ENCODE results near the gene SLC34A3. TPM values are rescaled to one million over a fixed set of nuclear protein-coding genes. Genes with fewer than 3 reads are reported as not detected.

The SLC34A3 gene
- total RNA-seq, 1 donor from 2014 or later: 0.25 TPM

DNA sequence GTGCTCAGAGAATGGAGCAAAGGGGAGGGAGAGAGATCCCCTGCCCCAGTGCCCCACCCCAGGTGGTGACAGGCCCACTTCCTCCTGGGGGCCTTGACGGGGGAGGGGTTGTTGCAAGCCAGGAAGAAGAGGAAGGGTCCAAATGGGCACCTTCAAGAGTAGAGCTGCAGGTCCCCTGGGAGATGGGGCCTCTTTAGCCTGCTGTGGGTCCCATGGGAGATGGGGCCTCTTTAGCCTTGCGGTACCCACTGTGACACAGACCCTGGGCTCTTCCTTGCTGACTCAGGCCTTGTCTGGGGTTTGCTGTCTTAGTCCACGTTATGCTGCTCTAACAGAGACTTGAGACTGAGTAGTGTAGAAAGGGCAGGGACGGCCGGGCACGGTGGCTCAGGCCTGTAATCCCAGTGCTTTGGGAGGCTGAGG, 37.2 kb downstream of the SLC34A3 start:
- TF ChIP-seq, protein P1, sequence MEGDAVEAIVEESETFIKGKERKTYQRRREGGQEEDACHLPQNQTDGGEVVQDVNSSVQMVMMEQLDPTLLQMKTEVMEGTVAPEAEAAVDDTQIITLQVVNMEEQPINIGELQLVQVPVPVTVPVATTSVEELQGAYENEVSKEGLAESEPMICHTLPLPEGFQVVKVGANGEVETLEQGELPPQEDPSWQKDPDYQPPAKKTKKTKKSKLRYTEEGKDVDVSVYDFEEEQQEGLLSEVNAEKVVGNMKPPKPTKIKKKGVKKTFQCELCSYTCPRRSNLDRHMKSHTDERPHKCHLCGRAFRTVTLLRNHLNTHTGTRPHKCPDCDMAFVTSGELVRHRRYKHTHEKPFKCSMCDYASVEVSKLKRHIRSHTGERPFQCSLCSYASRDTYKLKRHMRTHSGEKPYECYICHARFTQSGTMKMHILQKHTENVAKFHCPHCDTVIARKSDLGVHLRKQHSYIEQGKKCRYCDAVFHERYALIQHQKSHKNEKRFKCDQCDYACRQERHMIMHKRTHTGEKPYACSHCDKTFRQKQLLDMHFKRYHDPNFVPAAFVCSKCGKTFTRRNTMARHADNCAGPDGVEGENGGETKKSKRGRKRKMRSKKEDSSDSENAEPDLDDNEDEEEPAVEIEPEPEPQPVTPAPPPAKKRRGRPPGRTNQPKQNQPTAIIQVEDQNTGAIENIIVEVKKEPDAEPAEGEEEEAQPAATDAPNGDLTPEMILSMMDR (IDR thresholded peaks at IDR 0.05; ENCODE audit: insufficient read depth, low read length, poor library complexity, severe bottlenecking): no peak
- no peak overlapping the region for H3K4me3 ChIP-seq (ENCODE audit: low read depth, low read length)

DNA sequence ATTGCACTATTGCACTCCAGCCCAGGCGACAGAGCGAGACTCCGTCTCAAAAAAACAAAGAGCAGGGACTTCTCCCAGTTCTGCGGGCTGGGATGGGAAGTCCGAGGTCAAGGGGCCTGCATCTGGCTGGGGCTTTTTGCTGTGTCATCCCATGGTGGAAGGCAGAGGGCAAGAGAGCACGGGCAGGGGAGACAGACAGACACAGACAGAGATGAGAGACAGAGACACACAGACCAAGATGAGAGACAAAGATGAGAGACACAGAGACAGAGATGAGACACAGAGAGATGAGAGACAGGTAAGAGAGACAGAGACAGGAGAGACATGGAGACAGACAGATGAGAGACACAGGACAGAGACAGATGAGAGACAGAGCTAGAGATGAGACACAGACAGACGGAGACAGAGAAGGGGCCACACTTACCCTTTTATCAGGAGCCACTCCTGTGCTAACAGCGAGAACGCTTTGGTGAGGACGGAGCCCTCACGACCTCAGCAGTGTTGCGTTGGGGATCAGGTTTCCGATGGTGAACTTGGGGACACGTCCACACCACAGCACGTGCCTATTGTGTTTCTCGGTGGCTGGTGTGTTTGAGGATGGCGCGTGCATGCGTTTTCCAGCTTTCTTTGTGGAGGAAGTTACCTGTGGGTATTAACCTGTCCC, 38.0 kb downstream of the SLC34A3 start:
- DNase-seq (ENCODE audit: low read depth): no peak
- Histone ChIP-seq H3K4me3 (ENCODE audit: low read depth, low read length) (no peak overlapping the region), H3K36me3 (ENCODE audit: control insufficient read depth, insufficient read depth, low read length) (peaks cover 1% of the 10 kb centered on the region), H3K27me3 (ENCODE audit: control insufficient read depth, insufficient read depth, low read length) (no peaks in the 10 kb centered on the region)
- TF ChIP-seq, protein P1 (IDR thresholded peaks at IDR 0.05; ENCODE audit: insufficient read depth, low read length, poor library complexity, severe bottlenecking): no peak

More for the DNA sequence above, 37.2 kb downstream of the SLC34A3 start:
- Histone ChIP-seq H3K27me3 (ENCODE audit: control insufficient read depth, insufficient read depth, low read length) (no peaks in the 10 kb centered on the region), H3K36me3 (ENCODE audit: control insufficient read depth, insufficient read depth, low read length) (peaks cover 2% of the 10 kb centered on the region)
- DNase-seq (ENCODE audit: low read depth): no peak

DNA sequence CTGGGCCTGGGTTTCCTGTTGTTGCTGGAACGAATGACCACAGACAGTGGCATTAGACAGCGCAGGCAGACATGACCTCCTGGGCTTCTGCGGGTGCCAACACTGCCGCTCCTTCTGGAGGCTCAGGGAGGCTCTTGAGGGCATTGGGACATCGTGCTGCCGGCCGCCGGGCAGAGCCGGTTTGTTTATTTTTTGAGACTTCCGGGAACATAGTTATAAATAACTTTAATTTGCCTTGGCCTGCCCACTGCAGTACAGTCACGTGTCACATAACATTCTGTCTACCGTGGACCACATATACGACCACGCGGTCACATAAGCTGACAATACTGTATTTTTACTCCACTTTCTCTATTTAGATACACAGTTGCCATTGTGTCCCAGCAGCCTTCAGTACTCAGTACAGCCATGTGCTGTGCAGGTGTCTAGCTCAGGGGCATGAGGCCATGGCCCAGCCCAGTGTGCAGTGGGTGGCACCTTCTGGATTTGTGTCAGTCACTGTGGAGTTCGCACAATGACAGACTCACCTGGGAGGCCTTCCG, 38.6 kb downstream of the SLC34A3 start:
- TF ChIP-seq, protein P1 (IDR thresholded peaks at IDR 0.05; ENCODE audit: insufficient read depth, low read length, poor library complexity, severe bottlenecking): no peak
- Histone ChIP-seq H3K27me3 (ENCODE audit: control insufficient read depth, insufficient read depth, low read length) (no peaks in the 10 kb centered on the region), H3K4me3 (ENCODE audit: low read depth, low read length) (no peak overlapping the region), H3K36me3 (ENCODE audit: control insufficient read depth, insufficient read depth, low read length) (peaks cover 1% of the 10 kb centered on the region)
- no peak for DNase-seq (ENCODE audit: low read depth)

DNA sequence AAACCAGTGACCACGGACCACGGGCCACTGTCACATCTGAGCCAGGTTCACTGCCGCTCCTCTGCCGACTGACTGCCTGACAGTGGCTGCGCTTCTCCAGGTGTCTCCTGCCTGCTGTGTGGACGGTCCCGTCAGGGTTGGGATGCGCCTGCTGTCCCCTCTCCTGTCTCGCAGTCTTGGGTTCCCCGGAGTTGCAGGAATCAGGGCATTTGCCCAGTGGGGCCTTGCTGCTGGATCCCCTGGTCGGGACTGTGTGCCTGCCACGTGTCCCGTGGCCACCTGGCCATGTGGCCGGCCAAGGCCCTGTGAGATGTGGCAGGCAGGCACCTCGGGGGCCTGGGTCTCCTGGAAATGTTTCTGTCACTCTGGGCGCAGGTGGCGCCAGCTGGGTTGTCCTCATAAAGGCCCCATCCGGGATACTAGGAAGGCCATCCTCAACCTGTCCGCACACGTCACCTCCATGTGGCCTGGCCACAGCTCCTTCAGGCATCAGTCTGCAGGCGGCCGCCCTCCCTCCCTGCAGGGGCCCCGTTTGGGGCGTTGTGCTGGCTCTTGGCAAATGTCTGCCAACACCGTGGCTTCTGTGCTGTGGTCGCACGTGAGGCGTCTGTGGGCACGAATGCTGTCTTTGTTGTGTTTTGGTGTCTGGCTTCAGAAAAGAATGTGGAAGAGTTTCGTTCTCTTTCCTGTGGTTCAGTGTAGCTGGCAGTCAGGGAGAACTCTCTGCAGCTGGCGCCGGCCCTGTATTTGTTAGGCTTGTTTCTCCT, 40.4 kb downstream of the SLC34A3 start:
- Histone ChIP-seq H3K36me3 (ENCODE audit: control insufficient read depth, insufficient read depth, low read length) (peaks cover 1% of the 10 kb centered on the region), H3K27me3 (ENCODE audit: control insufficient read depth, insufficient read depth, low read length) (no peaks in the 10 kb centered on the region), H3K4me3 (ENCODE audit: low read depth, low read length) (no peak overlapping the region)
- TF ChIP-seq, protein P1 (IDR thresholded peaks at IDR 0.05; ENCODE audit: insufficient read depth, low read length, poor library complexity, severe bottlenecking): no peak
- no peak for DNase-seq (ENCODE audit: low read depth)

- H3K36me3 ChIP-seq (ENCODE audit: control insufficient read depth, insufficient read depth, low read length): peaks cover 1% of the 10 kb centered on the region
- H3K4me3 ChIP-seq (ENCODE audit: low read depth, low read length): no peak overlapping the region
- DNase-seq (ENCODE audit: low read depth): no peak
- H3K27me3 ChIP-seq (ENCODE audit: control insufficient read depth, insufficient read depth, low read length): no peaks in the 10 kb centered on the region
- TF ChIP-seq, protein P1 (IDR thresholded peaks at IDR 0.05; ENCODE audit: insufficient read depth, low read length, poor library complexity, severe bottlenecking): no peak
Observed at GRCh38 chr9:137271696-137272076, 41.0 kb downstream of the SLC34A3 start.
